GM15510 (cell line): ENCODE data around the gene EXOC2.

Experiments used
- POLR2A ChIP-seq: IDR thresholded peaks from 3 replicates; pipeline ENCODE4 v1.6.1; 2011; ENCODE audit warnings: borderline replicate concordance; ENCODE audit not compliant: insufficient read length; ENCODE audit errors: extremely low read depth

The EXOC2 gene

DNA sequence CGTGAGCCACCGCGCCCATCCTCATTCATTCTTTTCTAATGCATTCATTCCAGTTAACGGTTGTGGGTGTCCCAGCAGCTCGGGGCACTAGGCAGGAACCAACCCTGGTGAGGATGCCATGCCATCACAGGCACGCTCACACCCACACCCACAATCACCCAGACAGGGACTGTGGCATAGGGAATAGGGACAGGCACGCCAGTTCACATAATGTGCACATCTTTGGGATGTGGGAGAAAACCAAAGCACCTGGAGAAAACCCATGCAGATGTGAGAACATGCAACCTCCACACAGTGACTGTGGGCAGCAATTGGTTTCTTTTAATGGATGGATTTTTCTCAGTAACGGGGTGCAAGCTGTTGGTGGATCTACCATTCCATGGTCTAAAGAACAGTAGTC lies 237.1 kb downstream of the EXOC2 start:
- no peak for TF ChIP-seq POLR2A

GRCh38 chr6:455006-455585 lies 237.8 kb downstream of the EXOC2 start:
- TF ChIP-seq POLR2A = no peak

DNA sequence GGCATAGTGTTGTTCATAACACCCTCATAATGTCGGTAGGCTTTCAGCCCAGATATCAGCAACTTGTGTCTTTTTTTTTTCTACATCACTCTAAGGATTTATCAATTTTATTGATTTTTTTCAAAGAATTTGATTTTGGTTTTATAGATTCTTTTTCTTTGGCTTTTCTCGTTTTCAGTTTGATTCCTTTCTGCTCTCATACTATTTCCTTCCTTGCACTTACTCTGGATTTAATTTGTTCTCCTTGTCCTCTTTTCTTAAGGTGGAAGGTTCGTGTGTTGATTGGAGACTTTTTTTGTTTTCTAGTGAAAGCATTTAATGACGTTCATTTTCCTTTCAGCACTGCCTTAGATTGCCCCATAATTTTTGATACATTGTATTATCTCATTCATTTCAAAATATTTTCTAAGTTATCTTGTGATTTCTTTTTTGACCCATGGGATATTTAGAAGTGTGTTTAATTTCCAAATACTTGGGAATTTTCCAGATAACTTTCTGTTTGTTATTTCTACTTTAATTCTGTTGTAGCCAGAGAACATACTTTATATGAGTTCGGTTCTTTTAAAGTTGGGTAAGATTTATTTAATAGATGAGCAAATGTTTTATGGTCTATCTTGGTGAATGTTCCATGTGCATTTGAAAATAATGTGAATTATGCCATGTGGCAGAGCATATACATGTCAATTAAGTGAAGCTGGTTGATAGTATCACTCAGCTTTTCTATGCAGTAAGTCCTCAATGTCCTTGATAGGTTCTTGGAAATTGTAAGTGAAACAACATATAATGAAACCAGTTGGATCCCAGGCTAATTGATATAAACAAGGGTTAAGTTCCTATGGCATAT lies 238.6 kb downstream of the EXOC2 start:
- TF ChIP-seq POLR2A = no peak

- no peak for TF ChIP-seq POLR2A
Measured at GRCh38 chr6:453152-453551, 239.8 kb downstream of the EXOC2 start.

- no peak for TF ChIP-seq POLR2A
Measured at GRCh38 chr6:452301-453067, 240.5 kb downstream of the EXOC2 start.

DNA sequence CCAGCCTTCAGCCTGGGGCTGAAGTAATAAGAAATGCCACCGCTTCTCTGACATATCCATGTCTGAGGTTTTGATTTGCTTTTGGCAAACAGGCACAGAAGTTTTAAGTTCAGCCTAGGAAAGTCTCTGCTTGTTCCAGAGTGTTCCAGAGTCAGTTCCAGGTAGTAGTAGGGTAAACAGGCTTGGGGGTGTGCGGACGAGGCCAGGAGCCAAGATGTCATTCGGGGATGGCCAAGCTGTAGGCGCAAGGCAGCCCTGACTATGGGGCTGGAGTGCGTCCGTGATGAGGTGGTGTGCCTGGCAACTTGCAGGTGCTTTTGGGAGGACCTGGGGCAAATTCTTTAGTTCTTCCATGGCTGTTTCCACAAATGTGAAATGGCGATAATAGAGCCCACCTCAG lies 241.1 kb downstream of the EXOC2 start:
- no peak for TF ChIP-seq POLR2A

GRCh38 chr6:451336-451735 lies 241.6 kb downstream of the EXOC2 start:
- no peak for TF ChIP-seq POLR2A

DNA sequence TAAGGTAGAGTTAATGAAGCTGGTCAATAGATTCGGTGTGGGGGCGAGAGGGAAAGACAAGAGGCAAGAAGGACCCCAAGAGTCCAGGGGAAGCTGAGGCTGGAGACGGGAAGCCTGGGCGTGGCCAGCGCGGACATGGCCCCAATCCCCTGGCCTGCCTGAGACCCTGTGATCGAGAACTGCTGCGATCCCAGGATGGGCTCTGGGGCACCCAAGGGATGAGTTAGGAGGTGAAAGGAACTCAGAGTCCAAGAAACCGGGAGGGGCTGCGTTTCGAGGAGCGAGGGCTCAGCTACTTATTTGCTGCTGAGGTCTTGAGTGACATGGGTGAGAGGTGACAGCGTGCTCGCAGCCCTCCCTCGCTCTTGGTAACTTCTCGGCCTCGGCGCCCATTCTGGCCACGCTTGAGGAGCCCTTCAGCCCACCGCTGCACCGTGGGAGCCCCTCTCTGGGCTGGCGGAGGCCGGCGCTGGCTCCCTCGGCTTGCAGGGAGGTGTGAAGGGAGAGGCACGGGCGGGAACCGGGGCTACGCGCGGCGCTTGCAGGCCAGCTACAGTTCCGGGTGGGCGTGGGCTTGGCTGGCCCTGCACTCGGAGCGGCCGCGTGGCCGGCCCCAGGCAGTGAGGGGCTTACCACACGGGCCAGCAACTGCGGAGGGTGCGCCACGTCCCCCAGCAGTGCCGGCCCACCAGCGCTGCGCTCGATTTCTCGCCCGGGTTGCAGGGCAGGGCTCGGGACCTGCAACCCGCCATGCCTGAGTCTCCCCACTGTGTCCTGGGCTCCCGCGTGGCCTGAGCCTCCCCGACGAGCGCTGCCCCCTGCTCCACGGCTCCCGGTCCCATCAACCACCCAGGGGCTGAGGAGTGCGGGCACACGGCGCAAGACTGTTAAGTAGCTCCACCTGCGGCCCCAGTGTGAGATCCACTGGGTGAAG lies 243.2 kb downstream of the EXOC2 start:
- TF ChIP-seq POLR2A = no peak

- TF ChIP-seq POLR2A = no peak
Measured at GRCh38 chr6:449057-449430, 243.9 kb downstream of the EXOC2 start.

- no peak for TF ChIP-seq POLR2A
Measured at GRCh38 chr6:448296-449056, 244.5 kb downstream of the EXOC2 start.

DNA sequence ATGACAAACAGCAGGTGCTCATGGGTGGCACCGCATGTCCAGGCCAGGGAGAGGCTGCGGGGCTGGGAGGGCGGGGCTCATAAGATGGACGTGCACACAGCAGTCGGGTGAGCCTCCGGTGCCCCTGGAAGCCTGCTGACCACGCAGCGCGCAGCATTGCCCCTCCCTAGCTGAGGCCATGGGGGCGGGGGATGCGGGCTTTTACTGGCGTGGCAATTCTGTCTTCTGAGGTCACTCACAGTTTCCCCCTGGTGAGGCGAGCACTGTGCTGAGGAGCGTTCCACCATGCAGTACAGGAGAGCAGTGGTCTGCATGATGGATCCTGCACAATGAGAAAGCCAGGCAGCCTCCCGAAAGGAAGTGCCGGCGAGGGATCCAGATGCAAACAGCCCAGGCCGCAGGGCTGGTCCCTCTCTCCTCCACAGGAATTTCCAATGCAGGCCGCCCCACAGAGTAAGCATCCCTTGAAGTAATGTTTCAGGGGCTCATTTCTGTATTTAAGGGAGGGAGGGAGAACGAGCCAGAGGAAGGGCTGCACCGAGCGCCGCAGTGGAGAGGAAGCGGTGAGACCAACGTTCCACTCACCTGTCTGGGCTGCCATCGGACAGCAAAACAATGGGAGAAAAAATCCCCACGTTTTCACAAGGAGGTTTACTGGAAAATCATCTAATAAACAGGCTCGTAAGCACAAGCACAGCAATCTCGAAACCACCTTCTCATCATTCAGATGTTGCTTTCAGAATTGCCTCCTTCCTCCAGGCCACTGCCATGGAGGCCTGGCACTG lies 245.4 kb downstream of the EXOC2 start:
- TF ChIP-seq POLR2A = no peak

DNA sequence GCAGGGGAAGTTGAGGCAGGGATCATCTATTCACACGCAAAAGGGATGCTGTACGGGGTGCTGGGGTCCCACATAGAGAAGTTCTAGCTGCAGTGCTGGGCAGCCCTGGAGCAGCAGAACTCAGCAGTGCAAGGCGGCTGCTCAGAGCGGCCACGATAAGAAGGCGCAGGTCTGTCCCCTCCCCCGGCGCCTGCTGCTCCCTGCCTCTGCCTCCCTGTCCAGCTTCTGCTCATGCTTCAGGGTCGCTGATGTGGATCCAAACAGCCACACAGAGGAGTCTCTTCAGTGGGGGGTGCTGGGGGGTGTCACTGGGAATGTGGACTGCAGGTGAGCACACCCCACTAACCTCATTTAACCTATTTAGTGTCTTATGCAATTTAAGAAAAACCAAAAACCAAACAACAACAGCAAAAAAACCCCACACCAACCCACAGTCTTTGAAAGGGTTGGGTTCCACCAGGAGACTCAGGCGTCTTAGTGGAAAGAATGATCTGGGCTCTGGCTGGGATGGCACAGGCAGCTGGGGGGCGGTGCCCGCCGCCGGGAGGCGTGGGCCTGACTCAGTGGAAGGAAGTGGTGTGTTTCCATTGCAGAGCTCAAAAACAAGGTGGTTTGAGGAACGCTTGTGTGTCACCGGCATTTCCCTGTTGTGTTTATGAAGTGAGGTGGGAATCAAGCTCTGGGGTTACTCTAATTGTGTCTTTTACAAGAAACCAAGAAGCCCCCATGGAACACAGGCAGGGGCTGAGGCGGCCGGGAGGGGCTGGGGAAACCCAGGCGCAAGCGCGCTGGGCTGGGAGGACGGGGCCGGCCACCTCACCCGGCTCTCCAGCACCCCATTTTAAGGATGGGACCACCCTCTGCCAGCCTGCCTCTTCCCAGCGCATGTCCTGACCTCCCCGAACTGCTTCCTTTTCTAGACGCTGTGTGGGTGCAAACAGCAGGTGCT lies 246.2 kb downstream of the EXOC2 start:
- TF ChIP-seq POLR2A = no peak

DNA sequence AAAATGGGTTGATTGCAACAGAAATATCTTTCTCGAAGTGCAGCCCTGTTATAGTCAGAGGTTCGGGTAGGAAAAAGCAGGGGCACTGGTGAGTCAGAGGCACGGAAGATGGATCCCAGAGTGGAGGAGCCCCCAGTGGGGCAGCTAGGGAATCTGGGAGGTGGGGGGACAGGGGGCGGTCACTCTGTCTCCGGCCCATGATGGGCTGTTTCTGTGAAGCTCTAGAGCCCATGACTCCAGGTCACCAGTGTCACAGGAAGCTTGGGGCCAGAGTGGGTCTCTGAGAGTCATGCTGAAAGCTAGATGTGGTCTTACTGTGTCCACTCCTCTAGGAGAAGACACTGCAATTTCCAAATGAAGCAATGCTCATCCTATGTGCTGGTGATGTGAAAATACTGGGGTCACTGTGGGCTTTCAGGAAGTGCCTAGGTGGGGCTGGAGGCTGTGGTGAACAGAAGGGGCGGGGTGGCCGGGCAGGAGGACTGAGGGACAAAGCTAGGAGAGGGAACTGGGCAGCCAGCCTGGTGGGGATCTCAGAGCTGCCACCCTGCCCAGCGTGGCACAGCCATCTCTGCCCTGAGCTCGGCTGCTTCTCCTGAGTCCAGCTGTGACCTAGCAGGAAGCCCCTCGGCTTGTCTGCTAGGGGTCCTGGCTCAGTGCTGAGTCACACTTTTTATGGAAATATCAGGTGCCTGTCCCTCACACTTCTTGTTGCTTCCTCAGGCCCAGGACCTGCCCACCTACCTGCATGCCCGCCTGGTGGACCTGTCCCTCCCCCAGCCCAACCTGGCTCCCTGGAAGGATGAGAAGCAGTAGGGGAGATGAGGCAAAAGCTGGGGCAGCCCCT lies 247.1 kb downstream of the EXOC2 start:
- no peak for TF ChIP-seq POLR2A
